SK-N-SH treated with all-trans-retinoic acid at 6 μM for 48 hours (cell line): Measurements from ENCODE around the gene GNAQ.

ENCODE experiments used
- ATAC-seq: fragments of 200-7000 bp; cut with Tn5 transposase; 3 replicates; pipeline ENCODE4 v1.9.1; 2020; ENCODE audit warnings: mild to moderate bottlenecking, moderate library complexity
- ARNTL ChIP-seq: fragments of 450-650 bp; formaldehyde crosslinking; IDR thresholded peaks from 2 replicates; pipeline ENCODE4 v1.5.0; 2020; ENCODE audit warnings: low read depth, mild to moderate bottlenecking, moderate library complexity, borderline replicate concordance
- CREB5 ChIP-seq: fragments of 250-450 bp; sonication (Bioruptor Pico); IDR thresholded peaks from 2 replicates; pipeline ENCODE4 v1.5.1; 2020; ENCODE audit warnings: low read depth, mild to moderate bottlenecking, moderate library complexity
- CSDC2 ChIP-seq: fragments of 250-450 bp; sonication (Bioruptor Pico); IDR thresholded peaks from 2 replicates; pipeline ENCODE4 v1.5.0; 2020; ENCODE audit warnings: mild to moderate bottlenecking, moderate library complexity
- CSRNP3 ChIP-seq: fragments of 250-450 bp; sonication (Bioruptor Pico); IDR thresholded peaks from 2 replicates; pipeline ENCODE4 v1.5.1; 2021; ENCODE audit warnings: mild to moderate bottlenecking, moderate library complexity
- ESRRG ChIP-seq: fragments of 250-450 bp; sonication (Bioruptor Pico); IDR thresholded peaks from 2 replicates; pipeline ENCODE4 v1.6.1; 2021; ENCODE audit warnings: mild to moderate bottlenecking
- GLIS3 ChIP-seq: fragments of 250-450 bp; sonication (Bioruptor Pico); IDR thresholded peaks from 2 replicates; pipeline ENCODE4 v1.5.0; 2020; ENCODE audit warnings: mild to moderate bottlenecking, moderate library complexity
- ISL1 ChIP-seq: fragments of 250-450 bp; sonication (Bioruptor Pico); IDR thresholded peaks from 2 replicates; pipeline ENCODE4 v2.1.2; 2022; ENCODE audit warnings: mild to moderate bottlenecking, moderate library complexity
- POU6F1 ChIP-seq: fragments of 250-450 bp; sonication (Bioruptor Pico); IDR thresholded peaks from 2 replicates; pipeline ENCODE4 v1.8.0; 2021; ENCODE audit warnings: low read depth, mild to moderate bottlenecking, moderate library complexity, borderline replicate concordance
- PPARA ChIP-seq: fragments of 250-450 bp; sonication (Bioruptor Pico); IDR thresholded peaks from 2 replicates; pipeline ENCODE4 v1.5.0; 2020; ENCODE audit warnings: mild to moderate bottlenecking, borderline replicate concordance
- RARB ChIP-seq: fragments of 250-450 bp; sonication (Bioruptor Pico); IDR thresholded peaks from 2 replicates; pipeline ENCODE4 v1.8.0; 2021; ENCODE audit warnings: mild to moderate bottlenecking, moderate library complexity
- SNAI2 ChIP-seq: fragments of 250-450 bp; sonication (Bioruptor Pico); IDR thresholded peaks from 2 replicates; pipeline ENCODE4 v1.5.0; 2020; ENCODE audit warnings: mild to moderate bottlenecking, moderate library complexity
- TOX ChIP-seq: fragments of 250-450 bp; sonication (Bioruptor Pico); IDR thresholded peaks from 2 replicates; pipeline ENCODE4 v1.8.0; 2021; ENCODE audit warnings: mild to moderate bottlenecking, moderate library complexity, borderline replicate concordance
- ZC3H10 ChIP-seq: fragments of 250-450 bp; sonication (Bioruptor Pico); IDR thresholded peaks from 2 replicates; pipeline ENCODE4 v1.5.1; 2021; ENCODE audit warnings: mild to moderate bottlenecking, moderate library complexity
- ZFP3 ChIP-seq: fragments of 250-450 bp; sonication (Bioruptor Pico); IDR thresholded peaks from 2 replicates; pipeline ENCODE4 v1.5.0; 2020; ENCODE audit warnings: mild to moderate bottlenecking, moderate library complexity
- ZNF565 ChIP-seq: fragments of 450-650 bp; formaldehyde crosslinking; conservative IDR thresholded peaks from 2 replicates; pipeline ENCODE4 v1.5.0; 2020; ENCODE audit warnings: low read depth, mild to moderate bottlenecking, moderate library complexity
- ZNF70 ChIP-seq: fragments of 450-650 bp; formaldehyde crosslinking; IDR thresholded peaks from 2 replicates; pipeline ENCODE4 v1.5.0; 2020; ENCODE audit warnings: mild to moderate bottlenecking, moderate library complexity
- ZNF8 ChIP-seq: fragments of 450-650 bp; formaldehyde crosslinking; IDR thresholded peaks from 2 replicates; pipeline ENCODE4 v1.5.0; 2020; ENCODE audit warnings: mild to moderate bottlenecking, moderate library complexity
- TF ChIP-seq, protein P1 (sequence below): fragments of 250-450 bp; sonication (Bioruptor Pico); IDR thresholded peaks from 2 replicates; pipeline ENCODE4 v1.8.0; 2020; ENCODE audit warnings: mild to moderate bottlenecking, moderate library complexity, borderline replicate concordance

GNAQ gene

GRCh38 chr9:78053627-78054026 lies 22.0 kb upstream of the GNAQ start:
- TF ChIP-seq ZC3H10 (CRISPR knock-in tag) (no peak), CSRNP3 (CRISPR knock-in tag) (no peak)
- ATAC-seq: no peak

- no peak for TF ChIP-seq ZNF8 (CRISPR knock-in tag)
- TF ChIP-seq ARNTL: no peak
- TF ChIP-seq, protein P1, sequence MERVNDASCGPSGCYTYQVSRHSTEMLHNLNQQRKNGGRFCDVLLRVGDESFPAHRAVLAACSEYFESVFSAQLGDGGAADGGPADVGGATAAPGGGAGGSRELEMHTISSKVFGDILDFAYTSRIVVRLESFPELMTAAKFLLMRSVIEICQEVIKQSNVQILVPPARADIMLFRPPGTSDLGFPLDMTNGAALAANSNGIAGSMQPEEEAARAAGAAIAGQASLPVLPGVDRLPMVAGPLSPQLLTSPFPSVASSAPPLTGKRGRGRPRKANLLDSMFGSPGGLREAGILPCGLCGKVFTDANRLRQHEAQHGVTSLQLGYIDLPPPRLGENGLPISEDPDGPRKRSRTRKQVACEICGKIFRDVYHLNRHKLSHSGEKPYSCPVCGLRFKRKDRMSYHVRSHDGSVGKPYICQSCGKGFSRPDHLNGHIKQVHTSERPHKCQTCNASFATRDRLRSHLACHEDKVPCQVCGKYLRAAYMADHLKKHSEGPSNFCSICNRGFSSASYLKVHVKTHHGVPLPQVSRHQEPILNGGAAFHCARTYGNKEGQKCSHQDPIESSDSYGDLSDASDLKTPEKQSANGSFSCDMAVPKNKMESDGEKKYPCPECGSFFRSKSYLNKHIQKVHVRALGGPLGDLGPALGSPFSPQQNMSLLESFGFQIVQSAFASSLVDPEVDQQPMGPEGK (CRISPR knock-in tag): no peak
- TF ChIP-seq RARB (CRISPR knock-in tag): no peak
- no peak for TF ChIP-seq ZFP3
- TF ChIP-seq ZC3H10 (CRISPR knock-in tag): no peak
- TF ChIP-seq SNAI2: no peak
- TF ChIP-seq CREB5: no peak
- no peak for TF ChIP-seq ISL1
- TF ChIP-seq CSDC2 (CRISPR knock-in tag): no peak
- no peak for TF ChIP-seq GLIS3
- TF ChIP-seq TOX (CRISPR knock-in tag): no peak
- TF ChIP-seq PPARA (CRISPR knock-in tag): no peak
- no peak for TF ChIP-seq ZNF70 (CRISPR knock-in tag)
- TF ChIP-seq CSRNP3 (CRISPR knock-in tag): no peak
- TF ChIP-seq ZNF565 (CRISPR knock-in tag): no peak
- ATAC-seq: no peak
These were observed 18.8 kb upstream of the GNAQ start for GRCh38 chr9:78050421-78050820.

DNA sequence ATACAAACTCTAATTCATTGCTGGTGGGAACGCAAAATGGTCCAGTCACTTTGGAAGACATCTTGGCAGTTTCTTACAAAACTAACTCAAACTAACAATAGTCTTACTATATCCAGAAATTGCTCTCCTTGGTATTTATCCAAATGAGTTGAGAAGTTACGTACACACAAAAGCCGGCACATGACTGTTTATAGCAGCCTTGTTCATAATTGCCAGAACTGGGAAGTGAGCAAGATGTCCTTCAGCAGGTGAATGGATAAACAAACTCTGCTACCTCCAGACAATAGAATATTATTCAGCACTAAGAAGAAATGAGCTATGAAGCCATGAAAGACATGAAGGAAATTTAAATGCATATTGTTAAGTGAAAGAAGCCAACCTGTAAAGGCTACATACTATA lies 17.9 kb upstream of the GNAQ start:
- ATAC-seq: no peak
- no peak for TF ChIP-seq ESRRG (CRISPR knock-in tag)
- no peak for TF ChIP-seq ZNF8 (CRISPR knock-in tag)
- TF ChIP-seq ZFP3: no peak
- no peak for TF ChIP-seq ISL1
- TF ChIP-seq PPARA (CRISPR knock-in tag): no peak
- TF ChIP-seq RARB (CRISPR knock-in tag): no peak
- TF ChIP-seq, all 23 proteins: peak for 0

- TF ChIP-seq SNAI2: no peak
- TF ChIP-seq POU6F1 (CRISPR knock-in tag): no peak
- no peak for TF ChIP-seq CSRNP3 (CRISPR knock-in tag)
- TF ChIP-seq ESRRG (CRISPR knock-in tag): no peak
- no peak for TF ChIP-seq ZNF8 (CRISPR knock-in tag)
- TF ChIP-seq ZFP3: no peak
- TF ChIP-seq, all 23 proteins: peak for 0
- ATAC-seq: no peak
These were observed 15.5 kb upstream of the GNAQ start for GRCh38 chr9:78047106-78047505.
